Nephron (organoid): ENCODE data around the gene COL13A1.

Source experiments
- H3K27ac Mint-ChIP-seq, 3 experiments: 2 replicates each; pipeline ENCODE4 v1.8.0; 2020; ENCODE audit warnings: mixed read lengths in 3 of 3, mild to moderate bottlenecking in 2 of 3, moderate library complexity in 1 of 3
- H3K27me3 Mint-ChIP-seq: 2 replicates; pipeline ENCODE4 v1.8.0; 2021; ENCODE audit warnings: low read depth, mild to moderate bottlenecking, moderate library complexity, mixed read lengths
- H3K36me3 Mint-ChIP-seq: 2 replicates; pipeline ENCODE4 v1.8.0; 2020; ENCODE audit warnings: low read depth, mixed read lengths
- H3K4me1 Mint-ChIP-seq: 2 replicates; pipeline ENCODE4 v1.8.0; 2020; ENCODE audit warnings: mixed read lengths
- H3K4me3 Mint-ChIP-seq, 3 experiments: 2 replicates each; pipeline ENCODE4 v1.8.0; 2020; ENCODE audit warnings: mild to moderate bottlenecking in 3 of 3, mixed read lengths in 3 of 3, moderate library complexity in 2 of 3
- H3K9me3 Mint-ChIP-seq: 2 replicates; pipeline ENCODE4 v1.8.0; 2020; ENCODE audit warnings: mixed read lengths
- CTCF ChIP-seq, 3 experiments: fragments of 200-600 bp; sonication (generic); IDR thresholded peaks; one replicate each; pipeline ENCODE4 v1.5.0; 2021; ENCODE audit warnings: antibody characterized with exemption in 3 of 3; ENCODE audit not compliant: unreplicated experiment in 3 of 3

Gene COL13A1

GRCh38 chr10:69801094-69801433, 642 bp upstream of the COL13A1 start:
- TF ChIP-seq CTCF (IDR thresholded peaks at IDR 0.05; ENCODE audit: unreplicated experiment in 3 of 3) = peak; percentile 42 to 57 (median 49)
- H3K36me3 Mint-ChIP-seq = no peaks in the 10 kb centered on the region

GRCh38 chr10:69802424-69803161, 887 bp downstream of the COL13A1 start:
- Mint-ChIP-seq H3K36me3 (no peaks in the 10 kb centered on the region), H3K4me1 (peaks cover 47% of the 10 kb centered on the region)

More at GRCh38 chr10:69801094-69801433, 642 bp upstream of the COL13A1 start:
- Mint-ChIP-seq H3K9me3 (peaks cover 6% of the 10 kb centered on the region), H3K4me1 (peaks cover 42% of the 10 kb centered on the region), H3K27ac (peak overlapping the region in 1 of 3 experiments; percentile 16), H3K4me3 (peak overlapping the region; percentile 77 to 93 (median 84)), H3K27me3 (peaks cover 60% of the 10 kb centered on the region)

GRCh38 chr10:69803809-69804208, 2.1 kb downstream of the COL13A1 start:
- Mint-ChIP-seq H3K36me3 (no peaks in the 10 kb centered on the region), H3K9me3 (no peaks in the 10 kb centered on the region), H3K27ac (peak overlapping the region in 2 of 3 experiments; percentile 6 to 27), H3K27me3 (peaks cover 39% of the 10 kb centered on the region), H3K4me3 (peak overlapping the region; percentile 76 to 83 (median 78)), H3K4me1 (peaks cover 47% of the 10 kb centered on the region)
- no peak for TF ChIP-seq CTCF (IDR thresholded peaks at IDR 0.05; ENCODE audit: unreplicated experiment in 3 of 3)

More at GRCh38 chr10:69802424-69803161, 887 bp downstream of the COL13A1 start:
- peak overlapping the region; percentile 84 to 93 (median 91) for H3K4me3 Mint-ChIP-seq
- no peak overlapping the region for H3K27ac Mint-ChIP-seq
- no peaks in the 10 kb centered on the region for H3K9me3 Mint-ChIP-seq
- peaks cover 49% of the 10 kb centered on the region for H3K27me3 Mint-ChIP-seq
- peak; percentile 17 to 25 (median 24) for TF ChIP-seq CTCF (IDR thresholded peaks at IDR 0.05; ENCODE audit: unreplicated experiment in 3 of 3)

- Mint-ChIP-seq H3K4me1 (peaks cover 51% of the 10 kb centered on the region), H3K36me3 (no peaks in the 10 kb centered on the region), H3K27me3 (peaks cover 37% of the 10 kb centered on the region), H3K27ac (no peak overlapping the region), H3K4me3 (peak overlapping the region in 2 of 3 experiments; percentile 78 to 83), H3K9me3 (no peaks in the 10 kb centered on the region)
- no peak for TF ChIP-seq CTCF (IDR thresholded peaks at IDR 0.05; ENCODE audit: unreplicated experiment in 3 of 3)
Observed at GRCh38 chr10:69804775-69805174, 3.1 kb downstream of the COL13A1 start.

GRCh38 chr10:69807122-69807521, 5.4 kb downstream of the COL13A1 start:
- Mint-ChIP-seq H3K27me3 (peaks cover 21% of the 10 kb centered on the region), H3K27ac (no peak overlapping the region), H3K36me3 (no peaks in the 10 kb centered on the region), H3K4me3 (no peak overlapping the region), H3K9me3 (no peaks in the 10 kb centered on the region), H3K4me1 (peaks cover 44% of the 10 kb centered on the region)
- no peak for TF ChIP-seq CTCF (IDR thresholded peaks at IDR 0.05; ENCODE audit: unreplicated experiment in 3 of 3)

- peaks cover 20% of the 10 kb centered on the region for H3K27me3 Mint-ChIP-seq
- no peaks in the 10 kb centered on the region for H3K9me3 Mint-ChIP-seq
- peaks cover 48% of the 10 kb centered on the region for H3K4me1 Mint-ChIP-seq
- H3K27ac Mint-ChIP-seq = no peak overlapping the region
- H3K4me3 Mint-ChIP-seq = no peak overlapping the region
- TF ChIP-seq CTCF (IDR thresholded peaks at IDR 0.05; ENCODE audit: unreplicated experiment in 3 of 3) = no peak
- no peaks in the 10 kb centered on the region for H3K36me3 Mint-ChIP-seq
Observed at GRCh38 chr10:69807696-69808095, 6.0 kb downstream of the COL13A1 start.
